NK-92 treated with Interleukin-12 subunit alpha and Interleukin-12 subunit beta, amount 100 ng/mL, for 24 hours (cell line): Measurements from ENCODE around the gene EXOC7.
"Not testable (repeated sequence)": the region's sequence is repeated elsewhere in the genome, so short reads cannot be mapped to it uniquely, and the experiment has no call there.

Experiments used
- DNase-seq: peaks from one replicate; lab custom pipeline; 2025; lab: John Stamatoyannopoulos, UW

The EXOC7 gene

DNA sequence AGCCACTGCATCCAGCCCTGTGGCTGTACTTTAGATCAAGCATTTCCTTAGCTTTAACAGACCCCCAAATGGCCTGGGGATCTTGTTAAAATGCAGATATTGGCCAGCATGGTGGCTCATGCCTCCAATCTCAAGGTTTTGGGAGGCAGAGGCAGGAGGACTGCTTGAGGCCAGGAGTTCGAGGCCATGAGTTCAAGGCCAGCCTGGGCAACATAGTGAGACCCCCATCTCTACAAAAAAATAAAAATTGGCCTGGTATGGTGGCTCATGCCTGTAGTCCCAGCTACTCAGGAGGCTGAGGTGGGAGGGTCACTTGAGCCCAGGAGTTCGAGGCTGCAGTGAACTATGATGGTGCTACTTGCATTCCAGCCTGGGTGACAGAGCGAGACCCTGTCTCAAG is 60.7 kb downstream of the EXOC7 start:
- not testable (repeated sequence) for DNase-seq

DNA sequence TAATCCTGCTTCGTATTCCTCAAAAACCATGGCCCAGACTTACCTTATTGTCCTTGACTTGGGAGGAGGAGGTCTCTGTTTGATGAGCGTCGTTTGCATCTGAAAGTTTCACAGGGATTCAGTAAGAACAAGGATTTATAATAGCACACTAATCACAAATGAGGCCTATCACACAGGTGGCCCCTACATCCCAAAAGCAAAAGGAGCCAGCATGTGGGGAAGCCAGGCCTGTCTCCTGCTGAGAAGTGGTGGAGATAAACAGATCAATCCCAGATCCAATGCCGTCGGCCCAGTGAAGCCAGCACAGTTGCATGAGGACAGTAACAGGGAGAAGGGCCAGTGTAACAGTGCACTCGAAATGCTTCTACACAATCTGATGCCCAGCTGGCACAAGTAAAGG is 63.2 kb downstream of the EXOC7 start:
- no peak for DNase-seq

DNA sequence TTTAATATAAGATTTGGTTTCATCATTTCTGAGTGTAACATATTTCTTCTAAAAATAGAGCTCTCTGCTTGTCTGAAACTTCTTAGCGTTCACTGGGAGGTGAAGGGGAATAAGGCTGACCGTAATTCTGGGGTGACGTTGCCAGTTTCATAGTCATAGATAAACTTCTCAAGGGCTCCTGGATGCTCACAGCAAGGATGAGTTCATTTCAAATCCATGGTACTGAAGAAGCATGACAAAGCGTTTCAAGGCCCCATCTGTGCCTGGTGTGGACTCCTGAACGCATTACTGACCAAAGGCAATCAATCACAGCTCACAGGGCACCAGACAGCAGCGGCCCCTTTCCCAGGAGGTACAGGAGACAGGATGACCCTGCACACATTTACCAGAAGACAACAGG is 64.5 kb downstream of the EXOC7 start:
- DNase-seq, result no peak

DNA sequence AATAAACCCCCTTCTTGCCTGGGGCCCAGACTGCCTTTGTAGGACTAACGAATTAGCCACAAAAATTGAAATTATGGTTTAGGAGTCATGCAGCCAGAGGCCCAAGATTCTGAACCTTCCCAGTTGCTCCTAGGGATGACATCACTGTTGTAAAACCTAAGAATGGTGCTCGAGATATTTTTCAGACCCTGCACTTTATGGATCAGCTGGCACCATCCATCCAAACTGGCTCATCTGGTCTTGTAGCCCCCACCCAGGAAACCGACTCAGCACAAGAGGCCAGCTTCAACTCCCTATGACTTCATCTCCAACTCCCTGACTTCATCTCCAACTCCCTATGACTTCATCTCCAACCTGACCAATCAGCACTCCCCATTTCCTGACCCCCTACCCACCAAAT is 65.5 kb downstream of the EXOC7 start:
- DNase-seq, result no peak

DNA sequence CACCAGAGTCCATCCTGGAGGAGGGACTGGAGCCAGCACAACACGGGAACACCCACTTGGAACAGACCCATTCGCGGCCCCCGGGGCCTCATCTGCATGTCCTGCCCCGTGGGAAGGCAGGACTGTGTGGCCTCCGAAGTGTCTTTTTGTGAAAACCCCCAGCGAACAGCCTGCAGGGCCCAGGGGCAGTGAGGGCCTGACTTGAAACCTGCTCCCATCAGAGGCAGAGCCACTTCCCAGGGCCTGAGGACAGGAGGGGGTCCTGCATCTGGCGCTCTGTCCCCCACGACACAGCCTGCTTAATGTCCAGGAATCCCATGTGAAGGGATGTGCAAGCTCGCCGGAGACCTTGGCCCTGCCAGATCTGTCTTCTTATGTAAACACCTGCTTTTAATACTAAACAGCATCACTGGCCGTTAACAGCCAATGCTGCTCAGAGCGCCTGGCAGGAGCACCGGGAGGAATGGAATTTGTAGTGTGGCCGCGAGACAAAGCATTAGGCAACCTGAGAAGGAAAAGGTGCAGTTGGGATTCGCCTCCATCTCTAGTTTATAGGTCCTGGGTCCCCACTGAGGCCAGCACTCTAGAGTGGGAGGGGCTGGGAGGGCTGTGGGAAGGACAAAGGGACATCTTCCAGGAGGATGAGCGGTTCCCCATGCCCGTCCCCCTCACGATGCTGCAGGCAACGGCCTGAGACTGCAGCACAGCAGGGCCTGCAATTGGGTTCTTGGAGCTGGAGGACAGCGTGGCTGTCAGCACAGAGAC is 66.9 kb downstream of the EXOC7 start:
- no peak for DNase-seq

DNA sequence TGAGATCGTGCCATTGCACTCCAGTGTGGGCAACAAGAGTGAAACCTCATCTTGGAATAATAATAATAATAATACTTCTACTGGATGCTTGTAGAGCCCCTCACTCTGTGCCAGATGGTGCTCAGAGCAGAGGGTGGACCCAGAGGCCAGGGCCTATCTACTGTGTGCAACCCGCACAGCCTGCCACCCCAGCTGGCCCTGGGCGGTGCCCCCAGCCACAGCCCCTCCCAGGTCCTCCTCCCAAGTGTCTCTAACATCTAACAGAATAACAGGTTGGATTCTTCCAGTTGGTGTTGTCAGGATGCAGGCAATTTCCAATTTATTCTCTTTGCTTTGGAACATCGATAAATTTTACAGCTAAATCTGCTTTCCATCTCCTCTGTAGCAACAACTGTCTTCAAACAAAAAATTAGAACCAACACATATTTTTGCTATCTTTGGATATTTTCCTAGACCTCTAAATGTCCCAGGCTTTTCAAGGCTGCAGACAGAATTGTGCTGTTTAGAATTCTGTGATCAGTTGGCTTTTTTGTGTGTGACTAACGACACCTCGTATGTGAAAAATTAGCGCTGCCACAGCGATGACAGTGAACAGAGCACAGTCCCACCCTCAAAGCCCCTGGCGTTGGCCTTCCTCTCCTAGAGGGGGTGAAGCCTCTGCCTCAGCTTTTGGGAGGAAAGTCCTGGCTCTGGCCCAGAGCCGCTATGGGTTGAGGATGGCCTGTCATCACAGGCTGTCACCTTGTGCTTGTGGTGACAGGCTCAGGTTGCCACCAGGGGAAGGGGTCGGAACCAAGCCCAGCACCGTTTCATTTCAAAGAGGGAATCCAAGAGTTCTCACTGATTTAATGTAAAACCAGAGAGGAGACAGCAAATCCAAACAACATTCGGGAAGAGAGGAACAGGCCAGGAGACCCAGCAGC is 68.9 kb downstream of the EXOC7 start:
- no peak for DNase-seq

DNA sequence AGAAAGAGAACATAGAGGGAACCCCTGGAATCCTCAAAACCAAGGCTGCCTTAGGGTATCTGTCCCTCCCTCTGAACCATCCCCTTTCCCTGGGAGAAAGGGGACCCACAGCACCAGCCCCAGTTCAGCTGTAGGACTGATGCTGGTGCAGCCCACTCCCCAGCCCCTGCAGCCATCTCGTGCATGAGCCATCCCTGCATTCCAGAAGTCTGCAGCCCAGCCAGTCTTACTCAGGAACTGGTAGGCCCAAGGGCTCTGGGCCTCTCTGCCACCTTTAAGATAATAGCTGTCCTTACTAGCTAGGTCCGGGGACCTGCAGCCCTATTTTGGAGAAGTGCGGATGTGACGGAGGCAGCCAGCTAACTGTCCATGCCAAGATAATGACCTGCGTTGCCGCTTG is 70.4 kb downstream of the EXOC7 start:
- no peak for DNase-seq

DNA sequence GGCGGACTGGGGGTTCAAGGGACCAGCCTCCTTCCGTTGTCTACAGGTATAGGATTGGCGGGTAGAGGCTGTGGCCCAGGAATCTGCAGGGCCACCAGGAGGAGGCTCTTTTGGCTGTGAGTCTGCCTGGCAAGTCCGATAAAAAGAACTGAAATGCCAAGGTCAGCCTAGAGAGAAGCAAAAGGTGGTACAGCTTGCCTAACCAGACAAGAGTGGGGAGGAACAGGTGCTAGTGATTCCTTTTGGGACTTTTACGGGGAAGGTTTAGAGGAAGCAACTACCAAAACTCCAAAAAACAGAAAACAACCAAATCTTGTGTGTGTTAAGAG is 70.8 kb downstream of the EXOC7 start:
- DNase-seq, result no peak

DNA sequence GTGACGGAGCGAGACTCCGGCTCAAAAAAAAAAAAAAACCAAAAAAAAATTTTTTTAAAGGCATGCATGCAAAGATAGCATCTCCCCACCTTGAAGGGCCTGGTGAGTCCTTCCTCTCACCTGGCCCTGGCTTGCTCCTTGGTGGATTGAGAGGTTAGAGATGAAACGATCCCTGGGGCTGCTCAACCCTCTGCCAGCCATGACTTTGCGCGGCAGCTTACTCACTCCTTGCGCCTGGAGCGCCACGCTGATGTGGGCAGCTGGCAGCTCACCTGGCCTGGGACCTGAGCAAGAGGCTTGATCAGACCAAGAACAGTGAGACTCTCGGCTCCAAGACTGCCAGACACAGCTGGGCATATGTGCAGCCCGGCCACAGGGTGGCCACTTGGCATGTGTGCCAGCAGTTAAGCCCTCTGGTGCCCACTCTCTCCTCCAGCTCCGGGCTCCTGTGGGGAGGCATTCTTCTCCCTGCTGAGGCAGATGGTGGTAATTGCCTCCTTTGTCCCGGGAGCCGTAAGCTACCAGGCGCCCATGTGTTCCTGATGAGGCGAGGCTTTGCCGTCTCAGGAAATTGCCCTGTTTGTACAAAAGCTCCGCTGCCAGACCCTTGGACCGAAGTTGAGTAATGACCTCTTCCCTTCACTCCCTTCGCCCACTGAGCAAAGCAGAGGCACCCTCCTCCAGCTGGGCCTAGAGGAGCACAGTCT is 71.4 kb downstream of the EXOC7 start:
- DNase-seq, result no peak
